MCF 10A (cell line): Measurements from ENCODE around the gene CSRP1. TPM values are rescaled to one million over a fixed set of nuclear protein-coding genes. Genes with fewer than 3 reads are reported as not detected.
A peak's percentile ranks its signal among the peaks of the same experiment; 100 is the strongest.

Source experiments
- BruUV-seq: library from RNA; stranded (reverse); fragments of 400-500 nt; replicated peaks from 2 replicates; lab custom pipeline; 2021; lab: Mats Ljungman, UMichigan
- CTCF ChIA-PET: fragments of 300-600 bp; sonication (Branson Sonifier 250); formaldehyde crosslinking; extraction: SDS; loops from one replicate; lab custom pipeline; 2021; ENCODE audit warnings: antibody characterized with exemption, inconsistent platforms; lab: Yijun Ruan, JAX
- POLR2A ChIA-PET: fragments of 300-600, 350-650 bp; sonication (Branson Sonifier 250); formaldehyde crosslinking; extraction: SDS; loops from one replicate; lab custom pipeline; 2020; ENCODE audit warnings: antibody characterized with exemption, inconsistent platforms; lab: Yijun Ruan, JAX
- DNase-seq: peaks from one replicate; pipeline ENCODE4 v3.0.0-alpha.2; 2018; ENCODE audit not compliant: unreplicated experiment
- H3K27ac Mint-ChIP-seq: one replicate; pipeline ENCODE4 v1.8.0; 2022; ENCODE audit warnings: mild to moderate bottlenecking, low read depth, mixed read lengths; ENCODE audit not compliant: unreplicated experiment
- H3K27me3 Mint-ChIP-seq: one replicate; pipeline ENCODE4 v1.8.0; 2022; ENCODE audit warnings: mixed read lengths; ENCODE audit not compliant: insufficient read depth, unreplicated experiment
- H3K36me3 Mint-ChIP-seq: one replicate; pipeline ENCODE4 v1.8.0; 2022; ENCODE audit warnings: mild to moderate bottlenecking, moderate library complexity, mixed read lengths; ENCODE audit not compliant: insufficient read depth, unreplicated experiment
- H3K4me1 Mint-ChIP-seq: one replicate; pipeline ENCODE4 v1.8.0; 2022; ENCODE audit warnings: mixed read lengths; ENCODE audit not compliant: insufficient read depth, unreplicated experiment
- H3K4me3 Mint-ChIP-seq: one replicate; pipeline ENCODE4 v1.8.0; 2022; ENCODE audit warnings: mild to moderate bottlenecking, moderate library complexity, mixed read lengths; ENCODE audit not compliant: unreplicated experiment
- H3K9me3 Mint-ChIP-seq: one replicate; pipeline ENCODE4 v1.8.0; 2022; ENCODE audit warnings: mixed read lengths; ENCODE audit not compliant: unreplicated experiment
- intact Hi-C: fragments of 100-400 bp; cut with micrococcal nuclease; formaldehyde crosslinking; loops from 2 replicates; pipeline ENCODE4 v1.14.1; 2022
- total RNA-seq: library from RNA; stranded (reverse); gene quantifications from 2 replicates; pipeline ENCODE4 v1.2.3, GENCODE V29; 2022
- TF ChIP-seq, protein P1 (sequence below): fragments of 200-600 bp; IDR thresholded peaks from one replicate; pipeline ENCODE4 v1.8.0; 2022; ENCODE audit warnings: antibody characterized with exemption, mild to moderate bottlenecking; ENCODE audit not compliant: unreplicated experiment

The CSRP1 gene
- total RNA-seq, 1 experiment from 2014 or later = 358 TPM

DNA sequence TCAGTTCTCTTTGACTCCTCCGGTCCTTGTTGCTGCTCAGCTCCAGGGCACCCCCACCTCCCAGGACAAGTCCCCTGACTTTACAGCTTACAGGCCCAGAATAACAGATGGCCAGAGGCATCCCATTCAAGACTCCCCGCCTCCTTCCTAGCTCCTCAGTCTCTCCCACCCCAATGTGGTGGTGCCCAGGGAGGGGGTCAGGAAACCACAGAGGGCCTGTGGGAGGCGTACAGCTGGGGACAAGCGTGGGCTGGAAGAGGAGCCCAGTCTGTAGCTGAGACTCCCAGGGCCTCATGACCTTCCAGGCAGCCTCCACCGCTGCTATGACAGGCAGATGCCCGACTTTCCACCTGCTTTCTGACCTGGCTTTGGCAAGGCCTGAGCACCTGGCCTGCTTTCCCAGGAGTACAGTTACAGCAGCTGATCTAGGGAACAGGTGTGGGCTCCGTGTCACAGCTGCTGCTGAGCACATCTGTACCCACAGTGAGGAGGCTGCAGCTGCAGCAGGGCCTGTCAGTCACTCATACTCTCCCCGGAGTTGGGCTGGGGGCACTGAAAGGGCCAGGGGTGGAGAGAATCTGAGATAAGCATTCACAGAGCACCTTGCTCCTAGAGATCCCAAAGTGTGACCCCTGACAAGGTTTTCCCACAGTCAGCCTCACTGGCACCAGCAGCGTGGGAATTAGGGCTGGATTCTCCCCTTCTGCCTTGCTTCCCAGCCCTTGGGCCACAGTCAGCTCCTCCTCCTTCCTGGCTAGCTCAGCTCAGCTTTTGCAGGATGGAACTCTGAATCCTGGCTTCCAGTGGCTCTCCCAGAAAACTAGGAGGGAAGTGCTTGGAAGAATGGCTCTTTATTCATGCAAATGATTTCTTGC lies 24.9 kb upstream of the CSRP1 start:
- DNase-seq = no peak
- Mint-ChIP-seq H3K27me3 (no peaks in the 10 kb centered on the region), H3K4me1 (peaks cover 16% of the 10 kb centered on the region), H3K27ac (peak overlapping the region; percentile 46), H3K4me3 (no peak overlapping the region), H3K36me3 (no peaks in the 10 kb centered on the region), H3K9me3 (no peaks in the 10 kb centered on the region)
- TF ChIP-seq, protein P1, sequence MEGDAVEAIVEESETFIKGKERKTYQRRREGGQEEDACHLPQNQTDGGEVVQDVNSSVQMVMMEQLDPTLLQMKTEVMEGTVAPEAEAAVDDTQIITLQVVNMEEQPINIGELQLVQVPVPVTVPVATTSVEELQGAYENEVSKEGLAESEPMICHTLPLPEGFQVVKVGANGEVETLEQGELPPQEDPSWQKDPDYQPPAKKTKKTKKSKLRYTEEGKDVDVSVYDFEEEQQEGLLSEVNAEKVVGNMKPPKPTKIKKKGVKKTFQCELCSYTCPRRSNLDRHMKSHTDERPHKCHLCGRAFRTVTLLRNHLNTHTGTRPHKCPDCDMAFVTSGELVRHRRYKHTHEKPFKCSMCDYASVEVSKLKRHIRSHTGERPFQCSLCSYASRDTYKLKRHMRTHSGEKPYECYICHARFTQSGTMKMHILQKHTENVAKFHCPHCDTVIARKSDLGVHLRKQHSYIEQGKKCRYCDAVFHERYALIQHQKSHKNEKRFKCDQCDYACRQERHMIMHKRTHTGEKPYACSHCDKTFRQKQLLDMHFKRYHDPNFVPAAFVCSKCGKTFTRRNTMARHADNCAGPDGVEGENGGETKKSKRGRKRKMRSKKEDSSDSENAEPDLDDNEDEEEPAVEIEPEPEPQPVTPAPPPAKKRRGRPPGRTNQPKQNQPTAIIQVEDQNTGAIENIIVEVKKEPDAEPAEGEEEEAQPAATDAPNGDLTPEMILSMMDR = no peak
- intact Hi-C loops = loop anchor here (1.0 to 2.0 kb wide), 2 partner anchors 165 to 345 kb away; no protein-coding TSS in a partner anchor
- POLR2A ChIA-PET = interaction anchor here (0.9 to 2.2 kb wide), 7 partner anchors 11 to 326 kb away, joined by 3 to 8 read pairs (median 4); no protein-coding TSS in a partner anchor
- BruUV-seq = no TSS peak
- CTCF ChIA-PET = interaction anchor here (0.5 to 58.0 kb wide), 44 partner anchors 8 to 1666 kb away, joined by 3 to 3816 read pairs (median 5); partner anchors contain the start of genes CSRP1 and PHLDA3

DNA sequence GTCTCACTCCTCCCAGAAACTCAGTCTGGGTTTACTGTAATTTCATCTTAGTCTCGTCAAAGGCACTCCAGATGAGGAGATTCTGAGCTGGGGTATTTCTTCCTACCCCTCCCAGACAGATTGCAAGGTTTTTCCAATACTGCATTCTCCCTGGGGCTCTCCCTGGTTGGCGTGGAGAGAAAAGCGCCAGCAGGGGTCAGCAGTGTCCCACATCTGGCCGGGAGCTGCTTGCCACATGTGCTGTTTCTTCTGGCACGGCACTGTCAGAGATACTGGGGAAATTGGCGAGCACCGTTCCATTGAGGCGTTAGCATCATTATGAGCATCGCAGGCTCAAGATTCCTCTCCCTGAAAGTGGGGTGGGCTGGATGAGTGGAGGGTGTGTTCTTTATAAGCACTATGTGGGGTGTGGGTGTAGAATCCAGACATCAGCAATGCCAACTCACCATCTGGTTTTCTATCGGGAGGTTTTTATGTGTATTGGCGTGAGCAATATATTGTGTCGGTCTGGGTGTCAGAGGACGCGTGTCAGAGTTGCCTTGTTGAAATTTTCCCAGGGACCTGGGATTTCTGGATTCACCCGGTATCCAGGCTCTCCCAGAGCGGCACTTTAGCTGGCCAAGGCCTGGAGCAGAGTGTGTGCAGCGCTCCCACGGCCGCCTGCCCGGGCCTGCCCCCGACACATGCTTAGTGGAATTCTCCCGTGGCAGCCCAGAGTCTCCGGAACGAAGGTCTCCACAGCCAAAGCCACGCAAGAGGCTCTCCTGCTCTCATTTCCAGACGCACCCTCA lies 24.0 kb upstream of the CSRP1 start:
- Mint-ChIP-seq H3K36me3 (no peaks in the 10 kb centered on the region), H3K4me1 (peaks cover 9% of the 10 kb centered on the region), H3K9me3 (no peaks in the 10 kb centered on the region), H3K27me3 (no peaks in the 10 kb centered on the region), H3K27ac (peak overlapping the region; percentile 46), H3K4me3 (no peak overlapping the region)
- intact Hi-C loops = loop anchor here (1.0 to 2.0 kb wide), 6 partner anchors 28 to 441 kb away; no protein-coding TSS in a partner anchor
- ChIA-PET CTCF (interaction anchor here (0.5 to 58.0 kb wide), 57 partner anchors 9 to 886 kb away, joined by 3 to 3816 read pairs (median 5); partner anchors contain the start of genes CSRP1 and PHLDA3), POLR2A (interaction anchor here (0.6 to 2.2 kb wide), 13 partner anchors 12 to 352 kb away, joined by 3 to 8 read pairs (median 4); no protein-coding TSS in a partner anchor)
- peak; percentile 91 for DNase-seq
- BruUV-seq = no TSS peak
- TF ChIP-seq, protein P1 = peak; percentile 99

DNA sequence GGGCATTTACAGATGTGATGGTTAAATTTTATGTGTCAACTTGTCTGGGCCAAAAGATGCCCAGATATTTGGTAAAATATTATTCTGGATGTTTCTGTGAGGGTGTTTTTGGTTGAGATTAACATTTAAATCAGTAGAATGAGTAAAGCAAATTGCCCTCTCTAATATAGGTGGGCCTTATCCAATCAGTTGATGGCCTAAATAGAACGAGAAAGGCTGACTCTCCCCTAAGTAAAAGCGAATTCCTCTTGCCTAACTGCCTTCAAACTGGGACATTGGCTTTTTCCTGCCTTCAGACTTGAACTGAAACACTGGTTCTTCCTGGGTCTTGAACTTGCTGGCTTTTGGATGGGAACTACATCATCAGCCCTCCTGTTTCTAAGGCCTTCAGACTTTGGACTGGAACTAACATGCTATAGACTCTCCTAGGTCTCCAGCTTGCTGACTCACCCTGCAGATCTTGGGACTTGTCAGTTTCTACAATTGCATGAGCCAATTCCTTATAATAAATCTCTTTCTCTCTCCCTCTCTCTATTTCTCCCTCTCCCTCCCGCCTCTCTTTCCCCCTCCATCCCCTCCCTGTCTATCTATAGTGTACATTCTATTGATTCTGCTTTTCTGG lies 21.8 kb upstream of the CSRP1 start:
- ChIA-PET POLR2A (interaction anchor here (0.6 to 0.8 kb wide), 3 partner anchors 13 to 215 kb away, joined by 3 read pairs; no protein-coding TSS in a partner anchor), CTCF (interaction anchor here (0.6 to 58.0 kb wide), 10 partner anchors 16 to 426 kb away, joined by 3 to 3816 read pairs (median 46); partner anchors contain the start of genes CSRP1 and PHLDA3)
- Mint-ChIP-seq H3K27ac (no peak overlapping the region), H3K4me1 (peaks cover 8% of the 10 kb centered on the region), H3K27me3 (no peaks in the 10 kb centered on the region), H3K9me3 (peaks cover 8% of the 10 kb centered on the region), H3K4me3 (no peak overlapping the region), H3K36me3 (no peaks in the 10 kb centered on the region)
- intact Hi-C loops = no loop called here
- DNase-seq = no peak
- no TSS peak for BruUV-seq
- TF ChIP-seq, protein P1 = no peak
